ENCODE data around the gene SEMA3A. TPM values are rescaled to one million over a fixed set of nuclear protein-coding genes. Genes with fewer than 3 reads are reported as not detected.

SEMA3A gene
- total RNA-seq, 3 donors from 2014 or later, result 4.5 to 76.7 (median 9.7) TPM

DNA sequence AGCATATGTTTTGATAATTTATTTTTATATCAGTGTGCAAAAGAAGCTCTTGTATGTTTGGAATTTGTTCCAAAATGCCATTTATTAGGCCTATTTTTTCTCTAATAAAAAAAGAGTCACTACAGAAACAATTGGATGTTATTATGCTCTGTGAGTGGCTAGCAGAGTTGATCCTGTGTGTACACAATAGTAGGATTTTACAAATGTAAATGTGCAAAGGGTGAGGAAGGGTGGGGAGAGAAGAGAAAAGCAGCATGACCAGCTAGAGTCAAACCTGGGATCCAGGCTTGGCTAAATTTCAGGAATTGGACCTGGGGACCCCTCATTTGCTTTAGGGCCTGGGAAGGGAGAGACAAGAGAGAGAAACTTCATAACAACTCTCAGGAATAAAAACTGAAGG, 32.5 kb downstream of the SEMA3A start:
- no peaks in the 10 kb centered on the region for H3K9me3 ChIP-seq
- no peaks in the 10 kb centered on the region for H3K36me3 ChIP-seq (ENCODE audit: low read depth)
- H3K4me3 ChIP-seq, result no peak overlapping the region
- DNase-seq (no peak), ATAC-seq (no peak)
- intact Hi-C loops (cut with DNase I, micrococcal nuclease), result no loop called here
- H3K4me1 ChIP-seq (ENCODE audit: low read depth), result no peaks in the 10 kb centered on the region
- TF ChIP-seq, protein P1, sequence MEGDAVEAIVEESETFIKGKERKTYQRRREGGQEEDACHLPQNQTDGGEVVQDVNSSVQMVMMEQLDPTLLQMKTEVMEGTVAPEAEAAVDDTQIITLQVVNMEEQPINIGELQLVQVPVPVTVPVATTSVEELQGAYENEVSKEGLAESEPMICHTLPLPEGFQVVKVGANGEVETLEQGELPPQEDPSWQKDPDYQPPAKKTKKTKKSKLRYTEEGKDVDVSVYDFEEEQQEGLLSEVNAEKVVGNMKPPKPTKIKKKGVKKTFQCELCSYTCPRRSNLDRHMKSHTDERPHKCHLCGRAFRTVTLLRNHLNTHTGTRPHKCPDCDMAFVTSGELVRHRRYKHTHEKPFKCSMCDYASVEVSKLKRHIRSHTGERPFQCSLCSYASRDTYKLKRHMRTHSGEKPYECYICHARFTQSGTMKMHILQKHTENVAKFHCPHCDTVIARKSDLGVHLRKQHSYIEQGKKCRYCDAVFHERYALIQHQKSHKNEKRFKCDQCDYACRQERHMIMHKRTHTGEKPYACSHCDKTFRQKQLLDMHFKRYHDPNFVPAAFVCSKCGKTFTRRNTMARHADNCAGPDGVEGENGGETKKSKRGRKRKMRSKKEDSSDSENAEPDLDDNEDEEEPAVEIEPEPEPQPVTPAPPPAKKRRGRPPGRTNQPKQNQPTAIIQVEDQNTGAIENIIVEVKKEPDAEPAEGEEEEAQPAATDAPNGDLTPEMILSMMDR (IDR thresholded peaks at IDR 0.05), result no peak

DNA sequence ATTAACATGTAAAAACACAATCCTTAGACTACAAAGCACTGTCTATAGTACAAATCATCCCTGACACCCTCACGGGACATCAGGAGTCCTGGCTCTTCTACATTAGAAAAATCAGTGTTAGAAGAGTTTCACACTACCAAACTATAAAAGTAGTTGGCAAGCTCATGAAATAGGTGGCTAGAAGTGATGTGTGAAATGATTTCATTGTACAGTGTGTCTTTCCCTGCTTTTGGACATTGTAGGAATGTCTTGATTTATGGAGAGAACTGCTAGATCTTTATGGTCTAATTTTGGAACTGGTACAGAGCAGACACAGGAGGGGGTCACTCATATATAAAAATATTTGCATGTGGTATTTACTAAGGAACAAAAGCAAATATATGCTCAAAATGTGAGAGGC, 33.2 kb downstream of the SEMA3A start:
- Histone ChIP-seq H3K4me3 (no peak overlapping the region), H3K4me1 (ENCODE audit: low read depth) (no peaks in the 10 kb centered on the region), H3K36me3 (ENCODE audit: low read depth) (no peaks in the 10 kb centered on the region), H3K9me3 (no peaks in the 10 kb centered on the region)
- DNase-seq (no peak), ATAC-seq (no peak)
- TF ChIP-seq, protein P1 (IDR thresholded peaks at IDR 0.05), result no peak
- intact Hi-C loops (cut with DNase I, micrococcal nuclease), result no loop called here

DNA sequence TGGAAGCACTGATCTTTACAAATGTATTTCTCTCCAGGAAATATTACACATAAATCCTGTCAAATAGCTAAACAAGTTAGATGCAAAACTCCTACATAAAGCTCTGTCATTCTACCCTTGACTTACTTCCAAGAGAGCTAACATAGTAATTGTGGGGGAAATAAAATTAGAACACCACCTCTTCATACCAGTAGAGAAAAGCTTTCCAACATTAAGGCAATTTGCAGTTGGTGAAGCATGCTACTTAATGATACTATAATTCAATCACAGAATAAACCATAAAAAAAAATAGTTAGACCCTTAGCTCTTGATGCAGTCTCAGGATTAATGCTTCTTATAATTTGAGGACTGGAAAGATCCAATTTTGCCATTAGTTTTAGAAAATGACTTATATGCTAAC, 35.2 kb downstream of the SEMA3A start:
- DNase-seq (no peak), ATAC-seq (no peak)
- no peaks in the 10 kb centered on the region for H3K36me3 ChIP-seq (ENCODE audit: low read depth)
- TF ChIP-seq, protein P1 (IDR thresholded peaks at IDR 0.05), result no peak
- no peak overlapping the region for H3K4me3 ChIP-seq
- intact Hi-C loops (cut with DNase I, micrococcal nuclease), result no loop called here
- H3K9me3 ChIP-seq, result no peaks in the 10 kb centered on the region
- no peaks in the 10 kb centered on the region for H3K4me1 ChIP-seq (ENCODE audit: low read depth)

DNA sequence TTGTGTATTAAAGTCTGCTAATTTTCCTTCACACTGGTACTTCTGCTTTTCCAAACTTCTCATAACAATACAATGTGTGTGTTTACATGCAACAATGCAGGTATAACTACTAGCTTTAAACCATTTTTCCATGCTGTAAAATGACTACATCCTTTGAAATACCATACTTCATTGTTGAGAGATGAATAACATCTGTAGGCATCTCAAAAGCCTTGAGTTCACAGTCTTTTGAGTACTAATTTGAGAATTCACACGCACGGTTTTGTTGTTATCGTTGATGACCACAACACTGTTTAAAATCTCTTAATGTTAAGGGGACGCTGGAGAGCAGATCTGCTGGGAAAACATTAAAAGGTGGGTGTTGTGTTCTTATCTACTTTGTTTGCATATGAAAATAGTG, 37.4 kb downstream of the SEMA3A start:
- no peak overlapping the region for H3K4me3 ChIP-seq
- TF ChIP-seq, protein P1 (IDR thresholded peaks at IDR 0.05), result no peak
- no peaks in the 10 kb centered on the region for H3K4me1 ChIP-seq (ENCODE audit: low read depth)
- DNase-seq, result no peak
- intact Hi-C loops (cut with DNase I, micrococcal nuclease), result no loop called here
- H3K9me3 ChIP-seq, result no peaks in the 10 kb centered on the region
- ATAC-seq, result no peak
- no peaks in the 10 kb centered on the region for H3K36me3 ChIP-seq (ENCODE audit: low read depth)

DNA sequence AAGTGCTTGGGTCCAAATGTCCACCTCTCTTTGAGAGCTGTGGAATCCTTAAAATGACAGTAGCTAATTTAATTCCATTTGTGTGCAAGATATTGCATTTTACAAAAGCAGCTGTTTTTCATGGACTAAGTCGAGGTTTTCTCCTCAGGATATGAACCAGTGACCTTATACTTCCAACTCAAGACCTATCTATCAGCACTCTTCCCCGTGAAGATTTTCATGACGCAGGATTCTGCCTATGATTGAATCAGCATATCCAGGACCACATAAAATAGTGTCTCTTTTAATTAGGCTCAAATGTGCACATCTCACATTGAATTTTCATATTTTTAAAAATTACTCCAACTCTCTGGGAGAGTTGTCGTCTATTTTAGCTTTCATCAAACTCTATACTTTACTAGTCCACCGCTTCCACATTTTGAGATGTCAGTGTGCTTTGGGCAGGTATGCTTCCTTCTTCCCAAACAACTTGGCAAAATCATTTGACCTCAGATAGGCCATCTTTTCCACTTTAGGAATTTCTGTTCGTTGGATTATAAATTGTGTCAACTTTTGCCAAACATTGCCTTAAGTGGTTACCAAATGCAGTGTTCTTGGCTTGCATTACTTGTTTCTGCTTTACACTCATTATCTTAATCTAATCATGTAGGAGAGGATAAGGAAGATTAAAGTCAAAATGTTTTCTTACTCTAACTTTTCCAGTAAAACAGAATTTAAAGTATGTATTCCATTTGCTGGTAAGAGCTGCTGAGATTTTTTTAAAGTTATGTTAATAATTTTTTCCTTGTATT, 39.4 kb downstream of the SEMA3A start:
- intact Hi-C loops (cut with DNase I, micrococcal nuclease), result no loop called here
- Histone ChIP-seq H3K36me3 (ENCODE audit: low read depth) (no peaks in the 10 kb centered on the region), H3K4me3 (no peak overlapping the region), H3K4me1 (ENCODE audit: low read depth) (no peaks in the 10 kb centered on the region), H3K9me3 (no peaks in the 10 kb centered on the region)
- ATAC-seq (no peak), DNase-seq (no peak)
- TF ChIP-seq, protein P1 (IDR thresholded peaks at IDR 0.05), result no peak

Data from mucosa of descending colon (tissue), 3 donors.